Jurkat, Clone E6-1 (cell line): ENCODE data around the gene TMEM250.
"Not testable (repeated sequence)": the region's sequence is repeated elsewhere in the genome, so short reads cannot be mapped to it uniquely, and the experiment has no call there.

Experiments
- DNase-seq: peaks from one replicate; pipeline ENCODE4 v3.0.0-alpha.2; 2011; ENCODE audit warnings: low read depth, low spot score
- H3K4me3 ChIP-seq: 2 replicates; pipeline ENCODE4 v1.5.1; 2011; ENCODE audit warnings: mild to moderate bottlenecking, low read length, control low read depth, moderate library complexity

Gene TMEM250

GRCh38 chr9:136115641-136116359 lies 2.9 kb downstream of the TMEM250 start:
- no peak for DNase-seq
- no peak overlapping the region for H3K4me3 ChIP-seq

DNA sequence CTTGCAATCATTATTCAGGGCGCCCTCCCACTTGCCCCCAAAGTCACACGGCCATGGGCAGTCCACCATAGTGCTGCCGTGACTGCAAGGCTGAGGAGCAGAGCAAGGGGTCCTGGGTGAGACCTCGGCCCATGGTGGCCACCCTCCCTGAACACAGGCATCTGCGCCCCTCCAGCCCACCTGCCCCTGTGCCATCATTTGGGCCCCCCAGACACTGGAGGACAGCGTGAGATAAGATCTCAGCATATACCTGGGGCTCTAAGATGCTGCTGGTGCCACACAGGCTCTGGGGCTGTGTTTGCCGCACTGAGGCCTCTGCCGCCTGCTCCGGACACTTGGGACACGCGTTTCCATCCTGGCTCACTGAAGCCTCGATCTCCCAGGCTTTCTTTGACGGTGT lies 3.5 kb downstream of the TMEM250 start:
- DNase-seq, result no peak
- H3K4me3 ChIP-seq, result no peak overlapping the region

GRCh38 chr9:136114610-136115009 lies 4.1 kb downstream of the TMEM250 start:
- no peak overlapping the region for H3K4me3 ChIP-seq
- DNase-seq, result no peak

GRCh38 chr9:136112541-136112940 lies 6.1 kb downstream of the TMEM250 start:
- H3K4me3 ChIP-seq, result no peak overlapping the region
- no peak for DNase-seq

DNA sequence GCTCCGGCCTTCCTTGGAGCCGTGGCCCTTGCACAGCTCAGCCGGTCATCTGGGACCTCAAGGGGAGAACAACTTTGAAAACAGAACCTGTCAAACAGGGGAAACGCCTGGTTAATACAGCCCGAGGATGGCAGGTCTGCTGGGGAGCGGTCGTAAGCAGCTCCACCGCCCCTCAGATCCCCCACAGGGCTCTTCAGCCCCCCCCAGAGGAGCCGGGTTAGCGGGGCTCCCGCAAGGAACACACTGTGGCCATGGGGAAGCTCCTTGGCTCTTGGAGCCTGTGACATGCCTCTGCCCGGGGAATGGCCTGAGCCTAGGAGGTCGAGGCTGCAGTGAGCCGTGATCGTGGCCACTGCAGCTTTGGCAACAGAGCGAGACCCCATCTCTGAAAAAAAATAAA lies 6.8 kb downstream of the TMEM250 start:
- no peak overlapping the region for H3K4me3 ChIP-seq
- no peak for DNase-seq

DNA sequence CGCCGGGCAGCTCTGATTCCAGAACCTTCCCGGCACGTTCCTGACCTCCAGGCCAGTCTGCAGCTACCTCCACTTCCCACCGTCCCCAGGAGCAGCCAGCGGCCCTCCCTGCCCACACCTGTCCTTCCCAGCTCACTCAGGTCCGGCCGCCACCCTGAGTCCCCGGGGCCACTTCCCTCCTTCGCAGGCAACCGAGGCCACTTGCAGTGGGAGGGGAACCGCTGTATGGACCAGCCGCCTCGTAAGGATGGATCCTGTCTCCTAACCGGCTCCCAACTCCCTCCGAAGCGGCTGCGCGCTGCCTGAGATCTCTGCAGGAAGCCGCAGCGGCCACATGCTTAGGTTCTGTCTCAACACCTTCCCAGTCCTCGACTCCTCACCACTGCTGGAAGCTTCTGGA lies 7.5 kb downstream of the TMEM250 start:
- DNase-seq, result no peak
- H3K4me3 ChIP-seq, result no peak overlapping the region

DNA sequence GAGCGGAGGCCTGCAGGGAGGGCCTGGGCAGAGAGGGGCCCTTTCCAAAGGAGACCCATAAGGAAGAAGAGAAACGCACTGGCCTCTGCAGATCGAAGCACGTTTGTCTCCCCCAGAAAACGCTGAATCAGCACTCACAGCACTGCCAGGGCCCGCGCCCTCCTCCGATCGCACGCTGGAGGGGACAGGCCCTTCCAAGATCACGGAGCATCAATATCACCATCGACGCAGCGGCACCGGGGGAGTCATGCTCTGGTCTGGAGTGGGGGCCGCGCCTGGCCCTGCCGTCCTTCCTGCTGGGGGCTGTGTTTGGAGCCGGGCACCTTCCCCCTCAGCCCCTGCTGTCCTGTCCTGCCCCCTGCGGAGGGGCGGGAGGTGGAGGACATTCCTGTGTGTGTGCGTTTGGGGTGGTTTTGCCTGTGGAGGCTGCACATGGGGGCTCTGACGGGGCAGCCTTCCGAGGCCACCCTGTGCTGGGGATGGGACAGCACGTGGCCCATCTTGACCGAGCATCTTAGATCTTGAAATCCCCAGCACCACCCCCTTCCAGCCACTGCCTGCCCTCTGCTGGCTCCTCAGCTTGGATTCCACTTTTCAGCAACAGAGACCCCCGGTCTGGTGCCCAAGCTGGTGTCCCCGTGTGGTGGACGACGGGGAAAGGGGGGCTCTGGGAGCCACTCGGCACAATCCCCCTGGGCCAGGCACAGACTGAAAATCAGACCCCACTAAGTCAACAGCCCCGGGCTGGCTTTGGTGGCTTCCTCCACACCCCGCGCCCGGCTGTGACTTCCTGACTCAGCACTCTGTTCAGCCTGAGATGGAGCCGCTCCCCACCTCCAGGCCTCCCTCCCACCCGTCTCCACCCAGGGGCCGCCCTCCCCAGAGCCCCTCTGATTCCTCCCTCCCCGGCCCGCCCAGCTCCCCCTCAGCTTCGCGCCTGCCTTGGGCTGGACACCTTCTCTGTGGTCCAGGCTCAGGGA lies 8.3 kb downstream of the TMEM250 start:
- H3K4me3 ChIP-seq, result peak overlapping the region; percentile 58
- DNase-seq, result no peak

GRCh38 chr9:136109351-136110081 lies 9.2 kb downstream of the TMEM250 start:
- peak; percentile 90 for DNase-seq
- H3K4me3 ChIP-seq, result peak overlapping the region; percentile 58

DNA sequence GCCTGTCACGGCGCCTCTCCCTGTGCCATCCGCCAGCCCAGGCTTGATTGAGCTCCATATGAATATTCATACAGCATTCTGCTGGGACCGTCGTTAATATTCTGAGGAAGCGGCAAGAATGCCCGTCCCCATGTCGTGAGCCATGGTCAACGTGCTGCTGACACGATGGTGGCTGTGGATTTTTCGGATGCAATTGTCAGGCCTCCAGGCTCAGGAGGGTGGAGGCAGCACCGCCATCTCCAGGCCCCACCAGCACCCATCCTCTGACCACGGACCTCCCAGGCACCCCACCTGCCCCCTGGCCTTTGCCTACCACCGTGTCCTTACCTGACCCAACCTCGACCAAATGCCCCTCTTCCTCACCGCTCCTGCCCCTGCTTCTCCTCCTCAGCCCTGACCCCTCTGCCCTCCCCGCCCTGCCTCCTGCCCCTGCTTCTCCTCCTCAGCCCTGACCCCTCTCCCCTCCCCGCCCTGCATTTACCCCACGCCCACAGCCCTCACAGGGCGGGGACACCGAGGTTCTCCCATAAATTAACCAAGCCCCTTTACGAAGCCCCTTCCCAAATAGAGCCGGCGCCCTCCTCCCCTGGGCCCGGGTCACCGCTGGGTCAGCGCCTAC lies 9.9 kb downstream of the TMEM250 start:
- peak overlapping the region; percentile 58 for H3K4me3 ChIP-seq
- no peak for DNase-seq

DNA sequence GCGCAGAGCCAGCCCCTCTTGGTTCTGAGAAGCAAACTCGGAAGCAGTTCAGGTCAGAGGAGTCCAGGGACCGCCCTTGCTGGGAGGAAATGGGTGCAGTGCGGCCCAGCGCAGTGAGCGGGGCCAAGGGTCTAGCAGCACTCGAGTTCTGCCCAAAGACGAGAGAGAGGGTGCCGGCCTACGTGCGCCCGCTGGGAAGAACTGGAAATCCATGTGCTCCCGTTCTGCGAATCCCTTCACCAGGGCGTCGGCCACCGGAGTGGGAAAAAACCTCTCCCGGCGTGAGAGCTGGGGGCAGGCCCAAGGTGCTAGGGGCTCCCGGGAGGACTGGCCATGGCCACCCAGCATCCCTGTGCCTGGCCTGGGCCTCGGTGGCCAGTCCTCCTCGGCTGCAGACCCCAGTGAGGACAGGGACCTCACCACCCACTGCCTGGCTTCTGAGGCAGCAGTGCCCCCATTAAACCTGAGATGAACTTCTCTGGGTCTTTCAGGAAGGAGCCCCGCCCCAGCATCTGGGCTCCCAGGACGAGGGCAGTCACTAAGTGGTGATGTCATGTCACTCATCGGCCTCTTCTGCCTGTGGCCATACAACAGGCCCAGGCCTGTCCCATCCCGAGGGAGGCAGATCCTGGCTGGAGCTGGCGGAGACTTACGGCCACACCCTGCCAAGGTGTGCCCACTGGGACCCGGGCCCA lies 10.6 kb downstream of the TMEM250 start:
- H3K4me3 ChIP-seq, result no peak overlapping the region
- no peak for DNase-seq

DNA sequence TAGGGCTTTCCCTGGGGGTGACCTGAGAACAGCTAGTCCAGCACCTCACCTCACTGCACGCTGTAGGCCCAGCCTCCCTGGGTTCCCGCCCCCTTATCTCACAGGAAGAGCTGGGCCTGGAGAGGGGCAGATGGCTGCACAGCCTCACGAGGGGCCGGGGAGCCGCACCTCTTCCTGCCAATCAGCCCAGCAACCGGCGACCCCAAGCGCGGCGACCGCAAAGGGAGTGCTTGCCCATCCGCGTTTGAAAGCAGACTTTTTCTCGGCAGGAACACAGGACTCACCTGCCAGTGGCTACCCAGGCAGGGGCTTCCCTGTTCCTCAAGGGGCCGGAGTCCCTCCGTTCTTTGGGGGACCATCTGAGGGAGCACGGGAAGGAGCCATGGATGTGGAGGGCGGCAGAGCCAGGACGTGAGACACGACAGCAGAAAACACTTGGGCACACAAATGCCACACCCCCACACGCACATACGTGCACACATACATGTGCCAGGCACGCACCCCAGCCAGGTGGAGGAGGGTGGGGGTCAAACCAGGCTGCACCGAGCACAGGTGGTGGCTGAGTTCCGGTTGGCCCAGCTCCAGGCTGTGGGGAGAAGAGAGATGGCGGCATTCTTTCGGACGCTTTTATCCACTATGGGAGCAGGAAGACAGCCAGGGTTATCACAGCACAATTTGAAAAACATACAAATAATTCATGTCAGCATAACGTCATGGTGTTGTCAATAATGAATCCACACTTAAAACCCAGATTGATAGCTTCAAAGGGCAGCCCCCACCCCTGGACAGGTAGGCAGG lies 11.3 kb downstream of the TMEM250 start:
- peak; percentile 68 for DNase-seq

GRCh38 chr9:136105398-136106135 lies 13.1 kb downstream of the TMEM250 start:
- no peak for DNase-seq
- no peak overlapping the region for H3K4me3 ChIP-seq

More for the DNA sequence above, 11.3 kb downstream of the TMEM250 start:
- peak overlapping the region; percentile 40 for H3K4me3 ChIP-seq

DNA sequence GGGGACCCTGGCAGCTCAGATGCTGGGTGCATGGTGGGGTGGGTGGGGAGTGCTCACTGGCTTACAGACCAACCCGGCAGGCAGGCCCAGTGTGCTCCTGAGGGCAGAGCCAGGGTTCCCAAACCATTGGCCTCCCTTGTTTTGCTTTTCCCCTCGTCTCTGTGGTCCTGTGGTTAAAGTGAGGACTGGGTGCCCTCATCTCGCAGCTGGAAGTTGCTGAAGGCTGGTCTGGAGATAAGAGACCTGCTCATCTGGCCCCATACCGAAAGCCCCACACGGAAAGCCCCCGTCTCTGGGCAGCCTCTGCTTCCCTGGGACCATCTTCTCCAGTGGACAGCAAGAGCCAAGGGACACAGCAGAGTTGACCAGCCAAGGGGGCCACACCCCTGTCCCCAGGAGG lies 13.8 kb downstream of the TMEM250 start:
- no peak overlapping the region for H3K4me3 ChIP-seq
- no peak for DNase-seq

GRCh38 chr9:136104488-136104800 lies 14.2 kb downstream of the TMEM250 start:
- no peak overlapping the region for H3K4me3 ChIP-seq
- no peak for DNase-seq

- H3K4me3 ChIP-seq, result no peak overlapping the region
- no peak for DNase-seq
These were observed 14.8 kb downstream of the TMEM250 start for GRCh38 chr9:136103651-136104487.

- not testable (repeated sequence) for H3K4me3 ChIP-seq, DNase-seq
These were observed 17.0 kb downstream of the TMEM250 start for GRCh38 chr9:136101615-136102074.
